WTC11 (cell line): Measurements from ENCODE around the gene CTDSPL. TPM values are rescaled to one million over a fixed set of nuclear protein-coding genes. Genes with fewer than 3 reads are reported as not detected.

Experiments
- ATAC-seq: fragments of 200-7000 bp; cut with Tn5 transposase; 2 replicates; pipeline ENCODE4 v1.10.0; 2021; ENCODE audit warnings: mild to moderate bottlenecking, moderate library complexity
- CTCF ChIA-PET: fragments of 300-600 bp; sonication (Branson Sonifier 250); formaldehyde crosslinking; loops from one replicate; lab custom pipeline; 2021; ENCODE audit warnings: antibody characterized with exemption; lab: Charles Lee
- POLR2A ChIA-PET: fragments of 350-600 bp; sonication (Branson Sonifier 250); formaldehyde crosslinking; loops from one replicate; lab custom pipeline; 2021; ENCODE audit warnings: antibody characterized with exemption; lab: Charles Lee
- DNase-seq: peaks from one replicate; pipeline ENCODE4 v3.0.0; 2021; ENCODE audit warnings: low spot score
- H3K27ac Mint-ChIP-seq: 2 replicates; pipeline ENCODE4 v1.8.0; 2021; ENCODE audit warnings: mixed read lengths
- H3K27me3 Mint-ChIP-seq: 2 replicates; pipeline ENCODE4 v1.8.0; 2021; ENCODE audit warnings: low read depth, mild to moderate bottlenecking, moderate library complexity, mixed read lengths
- H3K36me3 Mint-ChIP-seq: 2 replicates; pipeline ENCODE4 v1.8.0; 2021; ENCODE audit warnings: mixed read lengths
- H3K4me1 Mint-ChIP-seq: 2 replicates; pipeline ENCODE4 v1.8.0; 2022; ENCODE audit warnings: mixed read lengths
- H3K4me3 Mint-ChIP-seq: 2 replicates; pipeline ENCODE4 v1.8.0; 2021; ENCODE audit warnings: mild to moderate bottlenecking, moderate library complexity, mixed read lengths
- H3K9me3 Mint-ChIP-seq: 2 replicates; pipeline ENCODE4 v1.8.0; 2021; ENCODE audit warnings: mixed read lengths
- CREB1 ChIP-seq: sonication (generic); formaldehyde crosslinking; IDR thresholded peaks from 2 replicates; pipeline ENCODE4 v1.8.0; 2023; ENCODE audit warnings: mild to moderate bottlenecking, missing genetic modification reagents
- EMX1 ChIP-seq: fragments of 250-450 bp; sonication (Bioruptor Pico); IDR thresholded peaks from 2 replicates; pipeline ENCODE4 v1.8.0; 2021; ENCODE audit warnings: mild to moderate bottlenecking
- FOXP1 ChIP-seq: sonication (generic); formaldehyde crosslinking; IDR thresholded peaks from 2 replicates; pipeline ENCODE4 v1.8.0; 2022; ENCODE audit warnings: missing genetic modification reagents, mild to moderate bottlenecking, moderate library complexity, borderline replicate concordance
- GRHL2 ChIP-seq: fragments of 250-450 bp; sonication (Bioruptor Pico); IDR thresholded peaks from 2 replicates; pipeline ENCODE4 v1.8.0; 2022; ENCODE audit warnings: mild to moderate bottlenecking, moderate library complexity; ENCODE audit not compliant: insufficient replicate concordance, severe bottlenecking
- GTF2I ChIP-seq: fragments of 250-450 bp; sonication (Bioruptor Pico); conservative IDR thresholded peaks from 2 replicates; pipeline ENCODE4 v1.4.0; 2021; ENCODE audit warnings: mild to moderate bottlenecking
- NFATC4 ChIP-seq: fragments of 250-450 bp; sonication (Bioruptor Pico); IDR thresholded peaks from 2 replicates; pipeline ENCODE4 v1.9.0; 2021; ENCODE audit warnings: mild to moderate bottlenecking
- NFYB ChIP-seq: sonication (generic); formaldehyde crosslinking; conservative IDR thresholded peaks from 2 replicates; pipeline ENCODE4 v1.8.0; 2022; ENCODE audit warnings: low read depth, missing genetic modification reagents
- SP1 ChIP-seq: sonication (generic); formaldehyde crosslinking; conservative IDR thresholded peaks from 2 replicates; pipeline ENCODE4 v1.8.1; 2022; ENCODE audit warnings: missing genetic modification reagents
- ZNF121 ChIP-seq: sonication (generic); formaldehyde crosslinking; IDR thresholded peaks from 2 replicates; pipeline ENCODE4 v1.8.0; 2023; ENCODE audit warnings: missing genetic modification reagents
- ZNF138 ChIP-seq: sonication (generic); formaldehyde crosslinking; conservative IDR thresholded peaks from 2 replicates; pipeline ENCODE4 v1.8.1; 2022; ENCODE audit warnings: mild to moderate bottlenecking, moderate library complexity, missing genetic modification reagents
- ZNF263 ChIP-seq: sonication (generic); formaldehyde crosslinking; IDR thresholded peaks from 2 replicates; pipeline ENCODE4 v1.8.1; 2022; ENCODE audit warnings: low read depth, mild to moderate bottlenecking, moderate library complexity, missing genetic modification reagents
- ZNF317 ChIP-seq: sonication (generic); formaldehyde crosslinking; IDR thresholded peaks from 2 replicates; pipeline ENCODE4 v1.8.1; 2023; ENCODE audit warnings: low read depth, mild to moderate bottlenecking, moderate library complexity, missing genetic modification reagents, borderline replicate concordance
- ZNF671 ChIP-seq: fragments of 250-450 bp; sonication (Bioruptor Pico); IDR thresholded peaks from 2 replicates; pipeline ENCODE4 v1.8.0; 2021; ENCODE audit warnings: mild to moderate bottlenecking
- total RNA-seq: library from RNA; stranded (reverse); gene quantifications from 3 replicates; pipeline ENCODE4 v1.2.3, GENCODE V29; 2021
- TF ChIP-seq, protein P1 (sequence below): fragments of 250-450 bp; sonication (Bioruptor Pico); IDR thresholded peaks from 2 replicates; pipeline ENCODE4 v1.9.0; 2021; ENCODE audit warnings: mild to moderate bottlenecking
- TF ChIP-seq, protein P2 (sequence below): fragments of 250-450 bp; sonication (Bioruptor Pico); IDR thresholded peaks from 2 replicates; pipeline ENCODE4 v1.9.0; 2021; ENCODE audit warnings: mild to moderate bottlenecking, borderline replicate concordance
- TF ChIP-seq, protein P3 (sequence below): sonication (generic); formaldehyde crosslinking; IDR thresholded peaks from 2 replicates; pipeline ENCODE4 v1.8.0; 2022; ENCODE audit warnings: missing genetic modification reagents
- TF ChIP-seq, protein P4 (sequence below): sonication (generic); formaldehyde crosslinking; IDR thresholded peaks from 2 replicates; pipeline ENCODE4 v1.8.1; 2023; ENCODE audit warnings: mild to moderate bottlenecking, moderate library complexity, missing genetic modification reagents
- TF ChIP-seq, protein P5 (sequence below): sonication (generic); formaldehyde crosslinking; IDR thresholded peaks from 2 replicates; pipeline ENCODE4 v1.8.0; 2022; ENCODE audit warnings: mild to moderate bottlenecking, missing genetic modification reagents
- TF ChIP-seq, protein P6 (sequence below): sonication (generic); formaldehyde crosslinking; IDR thresholded peaks from 2 replicates; pipeline ENCODE4 v1.8.1; 2022; ENCODE audit warnings: mild to moderate bottlenecking, moderate library complexity, missing genetic modification reagents
- TF ChIP-seq, protein P7 (sequence below): sonication (generic); formaldehyde crosslinking; conservative IDR thresholded peaks from 2 replicates; pipeline ENCODE4 v1.8.1; 2022; ENCODE audit warnings: mild to moderate bottlenecking, missing genetic modification reagents
- TF ChIP-seq, protein P8 (sequence below): sonication (generic); formaldehyde crosslinking; IDR thresholded peaks from 2 replicates; pipeline ENCODE4 v1.8.0; 2022; ENCODE audit warnings: mild to moderate bottlenecking, missing genetic modification reagents
- TF ChIP-seq, protein P9 (sequence below): fragments of 250-450 bp; sonication (Bioruptor Pico); IDR thresholded peaks from 2 replicates; pipeline ENCODE4 v1.8.0; 2021; ENCODE audit warnings: mild to moderate bottlenecking

The CTDSPL gene
- total RNA-seq, 1 experiment from 2014 or later, result 41.2 TPM

DNA sequence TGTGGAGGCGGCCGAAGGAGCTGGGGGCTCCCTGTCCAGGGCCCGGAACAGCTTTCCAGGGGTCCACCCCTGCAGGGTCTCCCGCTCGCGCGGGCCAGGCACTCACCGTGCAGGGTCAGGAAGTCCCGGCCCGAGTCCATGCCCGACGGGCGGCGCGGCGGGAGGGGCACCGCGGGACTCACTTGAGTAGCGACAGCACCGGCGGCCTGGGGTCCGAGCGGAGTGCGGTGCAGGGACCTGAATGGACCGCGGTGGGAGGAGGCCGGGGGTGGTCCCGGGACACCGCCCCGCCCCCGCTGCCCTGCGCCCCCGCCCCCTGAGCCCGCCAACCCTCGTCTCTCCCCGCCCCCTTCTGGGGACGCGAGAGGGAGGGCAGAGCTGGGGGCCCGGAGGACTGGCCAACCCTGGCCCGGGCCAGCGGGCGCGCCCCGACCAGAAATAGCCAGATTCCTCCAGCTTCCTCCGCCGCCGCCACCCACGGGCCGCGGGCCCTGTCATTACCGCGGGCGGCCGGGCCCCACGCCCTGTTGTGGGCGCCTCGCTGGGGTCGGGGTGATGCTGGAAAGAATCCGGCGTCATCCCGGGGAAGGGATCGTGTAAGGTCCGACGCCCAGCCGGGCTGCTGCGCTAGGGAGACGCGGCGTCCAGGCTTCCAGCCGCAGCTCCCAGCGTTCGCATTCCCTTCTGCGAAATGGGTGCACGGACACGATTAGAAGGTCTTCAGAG is 167.9 kb downstream of the CTDSPL start, which contains the start of gene PLCD1:
Gene PLCD1, minus strand, starts transcription at position 243 of the 726 bp plus-strand sequence. Its CDS starts 103 bp downstream, at position 140.
- Mint-ChIP-seq H3K27ac (no peak within 1 kb of the TSS), H3K27me3 (peaks cover 73% of the 10 kb centered on the region), H3K4me3 (peak within 1 kb of the TSS; percentile 75), H3K4me1 (peaks cover 12% of the 10 kb centered on the region), H3K9me3 (no peaks in the 10 kb centered on the region), H3K36me3 (no peaks in the 10 kb centered on the region)
- DNase-seq (peak; percentile 82), ATAC-seq (peak; percentile 23)
- POLR2A ChIA-PET, result interaction anchor here (1.1 to 1.5 kb wide), 2 partner anchors 9 to 108 kb away, joined by 4 to 5 read pairs; partner anchors contain the start of genes ACAA1 and DLEC1
- CTCF ChIA-PET, result interaction anchor here (0.6 to 3.6 kb wide), 14 partner anchors 10 to 1543 kb away, joined by 3 to 32 read pairs (median 5); partner anchors contain the start of genes ACAA1 and DLEC1
- TF ChIP-seq ZNF263 (no peak), ZNF671 (no peak), FOXP1 (CRISPR knock-in tag) (peak; percentile 52; the same call in 1 of the 2 replicates), GTF2I (CRISPR knock-in tag) (peak; percentile 97), GRHL2 (no peak), ZNF317 (CRISPR knock-in tag) (no peak), ZNF121 (CRISPR knock-in tag) (0 out of 2 replicates have a peak, but pooled peaks have one; percentile 4), SP1 (CRISPR knock-in tag) (no peak; the same call in 1 of the 2 replicates), CREB1 (no peak), ZNF138 (CRISPR knock-in tag) (no peak), EMX1 (CRISPR knock-in tag) (no peak), NFYB (CRISPR knock-in tag) (no peak), NFATC4 (CRISPR knock-in tag) (no peak)
- TF ChIP-seq, protein P1, sequence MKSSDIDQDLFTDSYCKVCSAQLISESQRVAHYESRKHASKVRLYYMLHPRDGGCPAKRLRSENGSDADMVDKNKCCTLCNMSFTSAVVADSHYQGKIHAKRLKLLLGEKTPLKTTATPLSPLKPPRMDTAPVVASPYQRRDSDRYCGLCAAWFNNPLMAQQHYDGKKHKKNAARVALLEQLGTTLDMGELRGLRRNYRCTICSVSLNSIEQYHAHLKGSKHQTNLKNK (CRISPR knock-in tag), result no peak
- TF ChIP-seq, protein P2, sequence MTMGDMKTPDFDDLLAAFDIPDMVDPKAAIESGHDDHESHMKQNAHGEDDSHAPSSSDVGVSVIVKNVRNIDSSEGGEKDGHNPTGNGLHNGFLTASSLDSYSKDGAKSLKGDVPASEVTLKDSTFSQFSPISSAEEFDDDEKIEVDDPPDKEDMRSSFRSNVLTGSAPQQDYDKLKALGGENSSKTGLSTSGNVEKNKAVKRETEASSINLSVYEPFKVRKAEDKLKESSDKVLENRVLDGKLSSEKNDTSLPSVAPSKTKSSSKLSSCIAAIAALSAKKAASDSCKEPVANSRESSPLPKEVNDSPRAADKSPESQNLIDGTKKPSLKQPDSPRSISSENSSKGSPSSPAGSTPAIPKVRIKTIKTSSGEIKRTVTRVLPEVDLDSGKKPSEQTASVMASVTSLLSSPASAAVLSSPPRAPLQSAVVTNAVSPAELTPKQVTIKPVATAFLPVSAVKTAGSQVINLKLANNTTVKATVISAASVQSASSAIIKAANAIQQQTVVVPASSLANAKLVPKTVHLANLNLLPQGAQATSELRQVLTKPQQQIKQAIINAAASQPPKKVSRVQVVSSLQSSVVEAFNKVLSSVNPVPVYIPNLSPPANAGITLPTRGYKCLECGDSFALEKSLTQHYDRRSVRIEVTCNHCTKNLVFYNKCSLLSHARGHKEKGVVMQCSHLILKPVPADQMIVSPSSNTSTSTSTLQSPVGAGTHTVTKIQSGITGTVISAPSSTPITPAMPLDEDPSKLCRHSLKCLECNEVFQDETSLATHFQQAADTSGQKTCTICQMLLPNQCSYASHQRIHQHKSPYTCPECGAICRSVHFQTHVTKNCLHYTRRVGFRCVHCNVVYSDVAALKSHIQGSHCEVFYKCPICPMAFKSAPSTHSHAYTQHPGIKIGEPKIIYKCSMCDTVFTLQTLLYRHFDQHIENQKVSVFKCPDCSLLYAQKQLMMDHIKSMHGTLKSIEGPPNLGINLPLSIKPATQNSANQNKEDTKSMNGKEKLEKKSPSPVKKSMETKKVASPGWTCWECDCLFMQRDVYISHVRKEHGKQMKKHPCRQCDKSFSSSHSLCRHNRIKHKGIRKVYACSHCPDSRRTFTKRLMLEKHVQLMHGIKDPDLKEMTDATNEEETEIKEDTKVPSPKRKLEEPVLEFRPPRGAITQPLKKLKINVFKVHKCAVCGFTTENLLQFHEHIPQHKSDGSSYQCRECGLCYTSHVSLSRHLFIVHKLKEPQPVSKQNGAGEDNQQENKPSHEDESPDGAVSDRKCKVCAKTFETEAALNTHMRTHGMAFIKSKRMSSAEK (CRISPR knock-in tag), result no peak
- TF ChIP-seq, protein P3, sequence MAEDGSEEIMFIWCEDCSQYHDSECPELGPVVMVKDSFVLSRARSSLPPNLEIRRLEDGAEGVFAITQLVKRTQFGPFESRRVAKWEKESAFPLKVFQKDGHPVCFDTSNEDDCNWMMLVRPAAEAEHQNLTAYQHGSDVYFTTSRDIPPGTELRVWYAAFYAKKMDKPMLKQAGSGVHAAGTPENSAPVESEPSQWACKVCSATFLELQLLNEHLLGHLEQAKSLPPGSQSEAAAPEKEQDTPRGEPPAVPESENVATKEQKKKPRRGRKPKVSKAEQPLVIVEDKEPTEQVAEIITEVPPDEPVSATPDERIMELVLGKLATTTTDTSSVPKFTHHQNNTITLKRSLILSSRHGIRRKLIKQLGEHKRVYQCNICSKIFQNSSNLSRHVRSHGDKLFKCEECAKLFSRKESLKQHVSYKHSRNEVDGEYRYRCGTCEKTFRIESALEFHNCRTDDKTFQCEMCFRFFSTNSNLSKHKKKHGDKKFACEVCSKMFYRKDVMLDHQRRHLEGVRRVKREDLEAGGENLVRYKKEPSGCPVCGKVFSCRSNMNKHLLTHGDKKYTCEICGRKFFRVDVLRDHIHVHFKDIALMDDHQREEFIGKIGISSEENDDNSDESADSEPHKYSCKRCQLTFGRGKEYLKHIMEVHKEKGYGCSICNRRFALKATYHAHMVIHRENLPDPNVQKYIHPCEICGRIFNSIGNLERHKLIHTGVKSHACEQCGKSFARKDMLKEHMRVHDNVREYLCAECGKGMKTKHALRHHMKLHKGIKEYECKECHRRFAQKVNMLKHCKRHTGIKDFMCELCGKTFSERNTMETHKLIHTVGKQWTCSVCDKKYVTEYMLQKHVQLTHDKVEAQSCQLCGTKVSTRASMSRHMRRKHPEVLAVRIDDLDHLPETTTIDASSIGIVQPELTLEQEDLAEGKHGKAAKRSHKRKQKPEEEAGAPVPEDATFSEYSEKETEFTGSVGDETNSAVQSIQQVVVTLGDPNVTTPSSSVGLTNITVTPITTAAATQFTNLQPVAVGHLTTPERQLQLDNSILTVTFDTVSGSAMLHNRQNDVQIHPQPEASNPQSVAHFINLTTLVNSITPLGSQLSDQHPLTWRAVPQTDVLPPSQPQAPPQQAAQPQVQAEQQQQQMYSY (CRISPR knock-in tag), result no peak
- TF ChIP-seq, protein P4, sequence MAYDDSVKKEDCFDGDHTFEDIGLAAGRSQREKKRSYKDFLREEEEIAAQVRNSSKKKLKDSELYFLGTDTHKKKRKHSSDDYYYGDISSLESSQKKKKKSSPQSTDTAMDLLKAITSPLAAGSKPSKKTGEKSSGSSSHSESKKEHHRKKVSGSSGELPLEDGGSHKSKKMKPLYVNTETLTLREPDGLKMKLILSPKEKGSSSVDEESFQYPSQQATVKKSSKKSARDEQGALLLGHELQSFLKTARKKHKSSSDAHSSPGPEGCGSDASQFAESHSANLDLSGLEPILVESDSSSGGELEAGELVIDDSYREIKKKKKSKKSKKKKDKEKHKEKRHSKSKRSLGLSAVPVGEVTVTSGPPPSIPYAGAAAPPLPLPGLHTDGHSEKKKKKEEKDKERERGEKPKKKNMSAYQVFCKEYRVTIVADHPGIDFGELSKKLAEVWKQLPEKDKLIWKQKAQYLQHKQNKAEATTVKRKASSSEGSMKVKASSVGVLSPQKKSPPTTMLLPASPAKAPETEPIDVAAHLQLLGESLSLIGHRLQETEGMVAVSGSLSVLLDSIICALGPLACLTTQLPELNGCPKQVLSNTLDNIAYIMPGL (CRISPR knock-in tag), result 0 out of 2 replicates have a peak, but pooled peaks have one; percentile 42
- TF ChIP-seq, protein P5, sequence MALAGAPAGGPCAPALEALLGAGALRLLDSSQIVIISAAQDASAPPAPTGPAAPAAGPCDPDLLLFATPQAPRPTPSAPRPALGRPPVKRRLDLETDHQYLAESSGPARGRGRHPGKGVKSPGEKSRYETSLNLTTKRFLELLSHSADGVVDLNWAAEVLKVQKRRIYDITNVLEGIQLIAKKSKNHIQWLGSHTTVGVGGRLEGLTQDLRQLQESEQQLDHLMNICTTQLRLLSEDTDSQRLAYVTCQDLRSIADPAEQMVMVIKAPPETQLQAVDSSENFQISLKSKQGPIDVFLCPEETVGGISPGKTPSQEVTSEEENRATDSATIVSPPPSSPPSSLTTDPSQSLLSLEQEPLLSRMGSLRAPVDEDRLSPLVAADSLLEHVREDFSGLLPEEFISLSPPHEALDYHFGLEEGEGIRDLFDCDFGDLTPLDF (CRISPR knock-in tag), result no peak
- TF ChIP-seq, protein P6, sequence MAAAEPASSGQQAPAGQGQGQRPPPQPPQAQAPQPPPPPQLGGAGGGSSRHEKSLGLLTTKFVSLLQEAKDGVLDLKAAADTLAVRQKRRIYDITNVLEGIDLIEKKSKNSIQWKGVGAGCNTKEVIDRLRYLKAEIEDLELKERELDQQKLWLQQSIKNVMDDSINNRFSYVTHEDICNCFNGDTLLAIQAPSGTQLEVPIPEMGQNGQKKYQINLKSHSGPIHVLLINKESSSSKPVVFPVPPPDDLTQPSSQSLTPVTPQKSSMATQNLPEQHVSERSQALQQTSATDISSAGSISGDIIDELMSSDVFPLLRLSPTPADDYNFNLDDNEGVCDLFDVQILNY (CRISPR knock-in tag), result no peak
- TF ChIP-seq, protein P7, sequence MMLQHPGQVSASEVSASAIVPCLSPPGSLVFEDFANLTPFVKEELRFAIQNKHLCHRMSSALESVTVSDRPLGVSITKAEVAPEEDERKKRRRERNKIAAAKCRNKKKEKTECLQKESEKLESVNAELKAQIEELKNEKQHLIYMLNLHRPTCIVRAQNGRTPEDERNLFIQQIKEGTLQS (CRISPR knock-in tag), result no peak
- TF ChIP-seq, protein P8, sequence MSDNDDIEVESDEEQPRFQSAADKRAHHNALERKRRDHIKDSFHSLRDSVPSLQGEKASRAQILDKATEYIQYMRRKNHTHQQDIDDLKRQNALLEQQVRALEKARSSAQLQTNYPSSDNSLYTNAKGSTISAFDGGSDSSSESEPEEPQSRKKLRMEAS, result peak; percentile 47; the same call in 1 of the 2 replicates
- TF ChIP-seq, protein P9, sequence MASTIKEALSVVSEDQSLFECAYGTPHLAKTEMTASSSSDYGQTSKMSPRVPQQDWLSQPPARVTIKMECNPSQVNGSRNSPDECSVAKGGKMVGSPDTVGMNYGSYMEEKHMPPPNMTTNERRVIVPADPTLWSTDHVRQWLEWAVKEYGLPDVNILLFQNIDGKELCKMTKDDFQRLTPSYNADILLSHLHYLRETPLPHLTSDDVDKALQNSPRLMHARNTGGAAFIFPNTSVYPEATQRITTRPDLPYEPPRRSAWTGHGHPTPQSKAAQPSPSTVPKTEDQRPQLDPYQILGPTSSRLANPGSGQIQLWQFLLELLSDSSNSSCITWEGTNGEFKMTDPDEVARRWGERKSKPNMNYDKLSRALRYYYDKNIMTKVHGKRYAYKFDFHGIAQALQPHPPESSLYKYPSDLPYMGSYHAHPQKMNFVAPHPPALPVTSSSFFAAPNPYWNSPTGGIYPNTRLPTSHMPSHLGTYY (CRISPR knock-in tag), result no peak
